HG02763 (cell line): ENCODE measurements around the gene S100A13.
A peak's percentile ranks its signal among the peaks of the same experiment; 100 is the strongest.
"Not testable (repeated sequence)": the region's sequence is repeated elsewhere in the genome, so short reads cannot be mapped to it uniquely, and the experiment has no call there.

Source experiments
- ATAC-seq: cut with Tn5 transposase; IDR thresholded peaks from one replicate; pipeline ENCODE4 v1.9.1; 2021; ENCODE audit warnings: mild to moderate bottlenecking, moderate library complexity; ENCODE audit not compliant: unreplicated experiment

Gene S100A13

DNA sequence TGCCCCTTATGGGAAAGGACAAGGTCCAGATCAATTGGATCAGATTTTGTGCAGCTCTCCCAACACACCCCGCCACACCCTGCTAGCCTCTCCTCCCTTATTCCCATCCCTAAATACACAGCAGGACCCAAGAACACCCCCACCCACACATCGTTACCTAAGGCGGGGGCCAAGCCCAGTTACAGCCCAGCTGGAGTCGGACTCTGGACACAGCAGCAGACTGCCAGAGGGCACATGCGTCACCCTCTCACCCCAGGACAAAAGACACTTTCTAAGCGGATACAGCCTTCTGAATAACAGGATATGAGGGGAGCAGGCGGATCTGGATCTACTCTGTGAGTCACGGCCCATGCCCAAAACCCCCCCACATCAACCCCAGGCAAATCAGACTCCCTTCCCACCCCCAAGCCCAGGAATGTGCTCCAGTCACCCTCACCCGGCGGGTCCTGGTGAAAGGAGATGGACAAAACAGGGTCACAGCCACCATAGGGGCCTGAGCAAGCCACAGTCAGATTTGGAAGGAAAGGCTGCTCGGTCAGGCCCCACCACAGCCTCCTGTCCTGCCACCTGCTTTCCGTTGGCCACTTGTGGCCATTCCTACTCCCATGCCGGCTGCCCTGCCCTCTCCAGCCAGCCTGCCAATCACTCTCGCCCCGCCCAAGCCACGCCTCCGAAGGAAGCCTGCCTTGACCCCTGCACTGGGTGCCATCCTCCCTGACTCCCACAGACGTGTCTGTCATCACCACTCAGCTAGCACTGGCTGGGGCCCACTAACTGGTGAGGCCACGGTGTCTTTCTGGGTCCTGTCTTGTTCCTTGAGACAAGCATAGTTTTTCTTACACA is 18.3 kb downstream of the S100A13 start:
- ATAC-seq = no peak

DNA sequence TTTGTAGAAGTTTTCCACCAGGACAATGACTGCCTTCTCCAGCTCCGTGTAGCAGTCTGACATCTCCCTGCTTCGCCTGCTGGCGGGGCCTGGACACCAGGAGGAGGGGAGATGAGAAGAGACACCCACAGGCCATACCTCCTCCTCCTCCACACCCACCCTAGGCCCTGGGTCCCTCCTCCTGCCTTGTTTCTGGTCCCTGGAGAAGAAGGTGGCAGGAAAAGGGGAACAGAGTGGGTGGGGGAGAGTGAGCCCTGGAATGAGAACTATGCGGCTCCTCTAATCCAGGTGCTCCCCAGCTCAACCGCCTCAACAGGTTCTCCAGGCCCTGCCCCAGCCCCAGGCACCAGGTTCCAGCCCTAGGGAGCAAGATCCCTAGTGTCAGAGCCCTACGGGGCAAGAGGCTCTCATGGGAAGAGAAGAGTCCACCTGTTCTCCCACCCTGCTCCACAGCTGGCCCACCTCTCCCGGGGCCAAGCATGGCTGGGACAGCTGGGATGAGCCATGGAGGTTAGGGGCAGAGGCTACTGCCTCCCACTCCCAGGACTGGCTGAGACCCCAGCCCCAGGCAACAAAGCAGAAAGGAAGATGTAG is 19.1 kb downstream of the S100A13 start:
- no peak for ATAC-seq

- no peak for ATAC-seq
Observed at GRCh38 chr1:153607381-153607780, 19.9 kb downstream of the S100A13 start.

GRCh38 chr1:153606194-153606593 is 21.1 kb downstream of the S100A13 start:
- no peak for ATAC-seq

DNA sequence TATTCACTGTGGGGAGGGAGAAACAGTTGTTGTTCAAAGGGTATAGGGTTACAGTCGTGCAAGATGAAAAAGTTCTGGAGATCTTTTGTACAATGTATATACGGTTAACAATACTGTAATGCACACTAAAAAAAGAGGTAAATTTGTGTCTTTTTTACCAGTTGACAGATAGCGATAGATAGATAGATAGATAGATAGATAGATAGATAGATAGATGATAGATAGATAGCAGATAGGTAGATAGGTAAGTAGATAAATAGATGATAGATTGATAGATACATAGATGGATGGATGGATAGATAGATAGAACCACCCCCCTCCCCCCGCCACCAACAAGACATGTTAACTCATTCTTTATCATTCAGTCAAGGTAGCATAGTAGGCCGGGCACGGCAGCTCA is 24.6 kb downstream of the S100A13 start:
- no peak for ATAC-seq

GRCh38 chr1:153599847-153600246 is 27.5 kb downstream of the S100A13 start:
- ATAC-seq = no peak

DNA sequence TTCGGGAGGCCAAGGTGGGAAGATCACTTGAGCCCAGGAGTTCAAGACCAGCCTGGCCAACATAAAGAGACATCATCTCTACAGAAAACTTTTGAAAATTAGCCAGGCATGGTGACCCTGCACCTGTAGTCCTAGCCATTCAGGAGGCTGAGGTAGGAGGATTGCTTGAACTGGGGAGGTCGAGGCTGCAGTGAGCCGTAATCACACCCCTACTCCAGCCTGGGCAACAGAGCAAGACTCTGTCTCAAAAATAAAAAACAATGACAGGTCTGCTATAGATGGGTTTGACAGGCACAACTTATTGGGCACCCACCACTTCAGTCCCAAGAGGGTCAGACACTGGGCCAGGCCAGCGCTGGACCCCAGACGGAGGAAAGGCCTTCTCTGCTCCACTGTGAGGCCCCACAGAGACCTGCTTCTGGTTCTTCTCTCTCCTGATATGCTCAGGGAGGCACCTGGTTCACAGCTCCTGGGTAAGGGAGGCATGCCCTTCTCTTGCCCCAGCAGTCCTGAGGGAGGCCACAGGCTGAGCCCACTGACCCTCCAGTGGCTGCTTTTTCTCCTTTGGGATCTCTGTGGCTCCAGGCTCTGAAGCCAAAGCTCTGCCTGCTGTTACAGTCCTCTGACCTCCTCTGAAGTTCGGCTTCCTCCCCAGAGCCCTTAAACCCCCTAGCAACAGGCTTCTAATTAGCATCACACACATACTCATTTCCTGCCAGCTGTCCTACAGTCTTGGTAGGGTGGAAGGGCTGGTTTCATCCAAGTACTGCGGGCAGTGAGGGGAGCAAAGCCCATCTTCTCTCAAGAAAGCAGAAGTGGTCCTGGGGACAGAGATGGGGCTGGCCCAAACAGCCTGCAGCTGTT is 28.8 kb downstream of the S100A13 start:
- peak; percentile 94 for ATAC-seq

- no peak for ATAC-seq
Observed at GRCh38 chr1:153597206-153597605, 30.1 kb downstream of the S100A13 start.

DNA sequence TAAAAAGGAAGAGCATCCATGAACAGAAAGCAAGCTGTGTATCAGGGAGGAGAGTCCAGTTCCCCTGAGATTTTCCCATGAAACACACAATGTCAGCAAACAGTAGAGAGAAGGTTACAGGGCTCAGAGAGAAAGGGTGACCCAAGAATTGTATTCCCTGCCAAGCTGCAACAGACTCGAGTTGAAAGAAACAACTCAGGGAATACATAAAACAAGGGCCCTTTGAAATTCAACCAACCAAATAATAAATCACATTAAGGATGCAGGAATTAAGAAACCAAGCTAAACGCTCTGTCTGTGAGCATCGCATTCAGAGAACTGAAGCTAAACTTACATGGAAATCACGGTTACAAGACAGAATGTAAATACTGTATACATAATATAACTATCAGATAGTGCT is 34.6 kb downstream of the S100A13 start:
- no peak for ATAC-seq

- ATAC-seq = no peak
Observed at GRCh38 chr1:153588482-153588881, 38.8 kb downstream of the S100A13 start.

DNA sequence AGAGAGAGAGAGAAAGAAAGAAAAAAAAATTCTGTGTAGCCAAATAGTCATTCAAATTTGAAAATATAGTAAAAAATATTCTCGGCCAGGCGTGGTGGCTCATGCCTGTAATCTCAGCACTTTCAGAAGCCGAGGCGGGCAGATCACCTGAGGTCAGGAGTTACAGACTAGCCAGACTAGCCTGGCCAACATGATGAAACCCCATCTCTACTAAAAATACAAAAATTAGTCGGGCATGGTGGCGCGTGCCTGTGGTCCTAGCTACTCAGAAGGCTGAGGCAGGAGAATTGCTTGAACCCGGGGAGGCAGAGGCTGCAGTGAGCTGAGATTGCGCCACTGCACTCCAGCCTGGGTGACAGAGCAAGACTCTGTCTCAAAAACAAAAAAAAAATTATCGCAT is 39.3 kb downstream of the S100A13 start:
- not testable (repeated sequence) for ATAC-seq

- no peak for ATAC-seq
Observed at GRCh38 chr1:153587314-153587713, 40.0 kb downstream of the S100A13 start.

- no peak for ATAC-seq
Observed at GRCh38 chr1:153586347-153586746, 41.0 kb downstream of the S100A13 start.

DNA sequence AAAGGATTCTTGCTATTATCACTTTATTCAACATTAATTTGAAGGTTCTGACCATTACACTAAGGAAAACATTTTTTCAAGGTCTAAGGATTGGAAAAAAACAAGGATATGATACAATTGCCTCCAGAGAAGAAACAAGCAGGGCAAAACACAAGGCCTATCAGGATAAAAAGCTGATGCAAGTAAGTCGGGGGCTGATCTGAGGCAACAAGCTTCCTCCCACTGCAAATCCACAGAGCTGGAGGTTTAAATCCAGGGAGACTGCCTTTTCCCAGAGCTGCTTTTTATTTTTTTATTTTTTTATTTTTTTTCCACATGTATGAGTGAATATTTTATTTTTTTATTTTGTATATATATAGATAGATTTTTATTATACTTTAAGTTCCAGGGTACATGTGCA is 42.3 kb downstream of the S100A13 start:
- ATAC-seq = no peak

- no peak for ATAC-seq
Observed at GRCh38 chr1:153583976-153584375, 43.3 kb downstream of the S100A13 start.

DNA sequence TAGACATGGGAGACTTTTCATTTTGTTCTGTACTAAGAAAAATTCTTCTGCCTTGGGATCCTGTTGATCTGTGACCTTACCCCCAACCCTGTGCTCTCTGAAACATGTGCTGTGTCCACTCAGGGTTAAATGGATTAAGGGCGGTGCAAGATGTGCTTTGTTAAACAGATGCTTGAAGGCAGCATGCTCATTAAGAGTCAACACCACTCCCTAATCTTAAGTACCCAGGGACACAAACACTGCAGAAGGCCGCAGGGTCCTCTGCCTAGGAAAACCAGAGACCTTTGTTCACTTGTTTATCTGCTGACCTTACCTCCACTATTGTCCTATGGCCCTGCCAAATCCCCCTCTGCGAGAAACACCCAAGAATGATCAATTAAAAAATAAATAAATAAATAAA is 43.8 kb downstream of the S100A13 start:
- not testable (repeated sequence) for ATAC-seq

DNA sequence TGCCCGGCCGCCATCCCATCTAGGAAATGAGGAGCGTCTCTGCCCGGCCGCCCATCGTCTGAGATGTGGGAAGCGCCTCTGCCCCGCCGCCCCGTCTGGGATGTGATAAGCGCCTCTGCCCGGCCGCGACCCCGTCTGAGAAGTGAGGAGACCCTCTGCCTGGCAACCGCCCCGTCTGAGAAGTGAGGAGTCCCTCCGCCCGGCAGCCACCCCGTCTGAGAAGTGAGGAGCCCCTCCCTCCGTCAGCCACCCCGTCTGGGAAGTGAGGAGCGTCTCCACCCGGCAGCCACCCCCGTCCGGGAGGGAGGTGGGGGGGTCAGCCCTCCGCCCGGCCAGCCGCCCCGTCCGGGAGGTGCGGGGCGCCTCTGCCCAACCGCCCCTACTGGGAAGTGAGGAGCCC is 44.5 kb downstream of the S100A13 start:
- not testable (repeated sequence) for ATAC-seq

- ATAC-seq = no peak
Observed at GRCh38 chr1:153578936-153579335, 48.4 kb downstream of the S100A13 start.

- no peak for ATAC-seq
Observed at GRCh38 chr1:153578490-153578889, 48.8 kb downstream of the S100A13 start.

- ATAC-seq = no peak
Observed at GRCh38 chr1:153577624-153578051, 49.7 kb downstream of the S100A13 start.

DNA sequence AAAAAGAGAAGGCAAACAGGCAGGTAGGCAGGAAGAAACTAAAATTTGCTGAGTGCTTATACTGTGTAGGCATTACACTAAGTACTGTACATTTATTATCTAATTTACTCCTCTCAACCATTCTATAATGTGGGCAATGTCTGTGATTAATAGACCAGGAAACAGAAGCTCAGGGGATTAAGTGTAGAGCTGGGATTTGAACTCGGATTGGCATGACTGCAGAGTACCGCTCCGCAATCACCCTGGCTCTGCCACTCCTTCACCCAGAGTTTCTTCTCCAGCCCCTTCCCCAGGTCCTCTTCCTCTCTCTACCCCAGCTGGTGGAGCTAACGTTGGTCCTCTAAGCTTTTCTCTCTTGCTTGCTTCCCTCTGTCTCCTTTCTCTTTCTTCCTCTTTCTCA is 50.2 kb downstream of the S100A13 start:
- ATAC-seq = no peak
